Stimulated activated CD4-positive, alpha-beta T cell treated with anti-CD3 and anti-CD28 coated beads, TNF-alpha, amount 100 ng/mL, for 24 hours (primary cell): Measurements from ENCODE around the gene PREX1.

Experiments used
- DNase-seq, 3 experiments: peaks; one replicate each; pipeline ENCODE4 v3.0.0-alpha.2; 2020; ENCODE audit warnings: low read depth in 3 of 3

The PREX1 gene

GRCh38 chr20:48586730-48587129 lies 241.1 kb downstream of the PREX1 start:
- DNase-seq = no peak

GRCh38 chr20:48585061-48585870 lies 242.5 kb downstream of the PREX1 start:
- DNase-seq = no peak

DNA sequence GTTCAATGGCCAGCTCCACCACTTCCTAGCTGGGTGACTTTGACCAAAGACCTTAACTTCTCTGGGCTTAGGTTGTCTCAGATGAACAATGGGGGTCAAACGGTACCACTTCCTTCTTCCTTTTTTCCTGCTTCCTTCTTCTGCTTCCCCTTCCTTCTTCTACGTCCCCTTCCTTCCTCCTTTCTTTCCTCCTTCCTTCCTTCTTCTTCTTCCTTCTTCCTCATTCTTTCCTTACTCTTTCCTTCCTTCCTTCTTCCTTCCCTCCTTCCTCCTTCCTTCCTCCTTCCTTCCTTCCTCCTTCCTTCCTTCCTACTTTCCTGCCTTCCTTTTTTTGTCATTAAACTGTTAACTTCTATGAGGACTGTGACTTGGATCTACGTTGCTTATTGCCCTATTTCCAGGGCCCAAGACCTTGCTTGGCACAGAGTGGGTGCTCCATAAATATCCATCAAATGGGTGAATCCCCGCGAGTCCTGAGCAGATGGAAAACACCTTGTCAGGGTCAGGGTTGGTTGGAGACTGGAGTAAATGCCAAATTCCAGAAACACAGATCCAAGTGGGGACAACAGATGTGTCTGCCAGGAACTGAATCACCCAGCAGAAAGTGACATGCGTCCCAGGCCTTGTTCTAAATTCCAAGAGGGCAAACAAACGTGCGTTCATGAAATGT lies 243.3 kb downstream of the PREX1 start:
- no peak for DNase-seq

DNA sequence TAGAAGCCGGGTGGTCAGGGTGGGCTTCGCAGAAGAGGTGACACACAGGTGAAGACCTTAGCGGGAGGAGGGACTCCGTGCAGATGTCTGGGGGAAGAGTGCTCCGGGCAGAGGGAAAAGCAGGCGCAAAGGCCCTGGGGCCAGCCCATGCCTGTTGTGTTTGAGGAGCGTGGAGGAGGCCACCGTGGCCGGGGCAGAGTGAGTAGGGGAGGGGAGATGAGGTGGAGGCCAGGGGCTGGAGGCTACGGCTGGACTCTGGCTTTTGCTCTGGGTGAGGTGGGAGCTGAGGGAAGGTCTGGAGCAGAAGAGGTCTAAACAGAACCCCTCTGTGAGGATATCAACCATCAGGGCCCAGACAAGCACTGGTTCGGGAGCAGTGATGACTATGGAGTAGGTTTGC lies 244.0 kb downstream of the PREX1 start:
- no peak for DNase-seq

- DNase-seq = no peak
Measured at GRCh38 chr20:48583171-48583570, 244.6 kb downstream of the PREX1 start.

- DNase-seq = no peak
Measured at GRCh38 chr20:48582673-48582985, 245.2 kb downstream of the PREX1 start.

GRCh38 chr20:48581167-48581566 lies 246.6 kb downstream of the PREX1 start:
- DNase-seq = no peak

DNA sequence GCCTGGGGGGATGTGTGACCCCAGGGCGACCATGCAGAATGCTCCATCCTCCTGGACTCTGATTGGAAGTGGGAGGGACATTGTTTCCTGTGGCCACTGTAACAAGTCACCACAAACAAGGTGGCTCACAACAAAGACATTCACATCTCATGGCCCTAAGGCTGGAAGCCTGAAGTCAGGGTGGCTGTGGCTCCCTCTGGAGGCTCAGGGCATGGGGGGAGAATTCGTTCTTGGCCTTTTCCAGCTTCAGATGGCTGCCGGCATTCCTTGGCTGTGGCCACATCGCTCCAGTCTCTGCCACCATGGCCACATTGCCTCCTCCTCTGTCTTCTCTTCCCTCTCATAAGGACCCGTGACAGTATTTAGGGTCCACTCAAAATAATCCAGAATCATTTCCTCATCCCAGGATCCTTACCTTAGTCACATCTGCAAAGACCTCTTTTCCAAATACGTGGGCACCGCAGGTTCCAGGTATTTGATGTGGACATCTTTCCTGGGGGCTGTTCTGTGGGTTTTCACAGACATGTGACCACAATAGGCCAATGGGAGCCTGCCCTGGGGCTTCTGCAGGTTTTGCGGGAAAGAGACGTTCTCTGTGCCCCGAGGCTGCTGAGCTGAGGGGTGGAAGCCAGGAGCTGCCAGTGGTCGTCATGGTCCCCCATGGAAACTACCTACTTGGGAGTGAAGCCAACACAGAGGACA lies 249.3 kb downstream of the PREX1 start:
- no peak for DNase-seq

- no peak for DNase-seq
Measured at GRCh38 chr20:48577557-48577956, 250.2 kb downstream of the PREX1 start.

DNA sequence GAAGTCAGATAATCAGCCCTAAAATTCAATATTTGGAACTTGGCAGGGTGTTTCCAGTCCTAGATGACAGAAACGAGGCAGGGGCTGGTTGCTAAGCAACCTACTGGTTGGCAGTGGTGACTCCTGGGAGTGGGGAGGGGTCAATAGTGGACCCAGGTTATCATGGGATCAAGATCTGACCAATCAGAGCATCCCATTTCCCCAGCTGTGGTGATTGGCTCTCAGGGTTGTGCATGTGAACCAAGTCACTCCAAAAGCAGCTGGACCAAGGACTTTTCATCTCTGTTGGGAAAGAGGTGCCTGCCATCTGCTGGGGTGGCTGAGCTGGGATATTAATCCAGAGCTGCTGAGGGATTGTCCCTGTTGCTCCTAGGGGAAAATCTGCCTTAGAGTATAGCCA lies 253.4 kb downstream of the PREX1 start:
- no peak for DNase-seq
